ENCODE measurements around the gene HMCN1. TPM values are rescaled to one million over a fixed set of nuclear protein-coding genes. Genes with fewer than 3 reads are reported as not detected.

Gene HMCN1
- total and polyA plus RNA-seq, 4 donors: 3.2 to 149 (median 15.4) TPM

DNA sequence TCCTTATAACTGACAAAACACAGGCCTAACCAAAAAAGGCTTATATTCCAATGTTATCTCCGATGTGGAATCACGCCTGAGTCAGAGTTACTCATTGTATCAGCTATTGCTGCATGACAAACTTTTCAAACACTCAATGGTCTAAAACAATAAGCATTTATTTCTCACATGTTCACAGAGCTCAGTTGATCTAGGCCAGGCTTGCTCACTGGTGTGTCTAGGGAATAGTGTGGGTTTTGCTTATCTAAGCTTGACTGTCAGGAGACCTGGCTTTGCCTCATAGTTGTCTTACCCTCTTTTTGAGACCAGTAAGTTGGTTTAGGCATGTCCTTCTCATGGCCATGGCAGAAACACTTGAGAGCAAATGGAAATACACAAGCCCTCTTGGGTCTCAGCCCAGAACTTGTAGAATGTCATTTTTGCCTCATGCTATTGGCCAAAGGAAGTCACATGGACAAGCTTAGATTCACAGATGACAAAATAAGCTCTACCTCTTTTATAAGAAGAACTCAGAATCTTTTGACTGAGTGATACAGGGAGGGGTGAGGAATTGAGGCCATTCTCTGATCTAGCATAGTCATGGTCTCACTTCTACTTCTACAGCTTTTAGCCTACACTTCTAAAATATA is 130.8 kb downstream of the HMCN1 start:
- TF ChIP-seq, protein P1, sequence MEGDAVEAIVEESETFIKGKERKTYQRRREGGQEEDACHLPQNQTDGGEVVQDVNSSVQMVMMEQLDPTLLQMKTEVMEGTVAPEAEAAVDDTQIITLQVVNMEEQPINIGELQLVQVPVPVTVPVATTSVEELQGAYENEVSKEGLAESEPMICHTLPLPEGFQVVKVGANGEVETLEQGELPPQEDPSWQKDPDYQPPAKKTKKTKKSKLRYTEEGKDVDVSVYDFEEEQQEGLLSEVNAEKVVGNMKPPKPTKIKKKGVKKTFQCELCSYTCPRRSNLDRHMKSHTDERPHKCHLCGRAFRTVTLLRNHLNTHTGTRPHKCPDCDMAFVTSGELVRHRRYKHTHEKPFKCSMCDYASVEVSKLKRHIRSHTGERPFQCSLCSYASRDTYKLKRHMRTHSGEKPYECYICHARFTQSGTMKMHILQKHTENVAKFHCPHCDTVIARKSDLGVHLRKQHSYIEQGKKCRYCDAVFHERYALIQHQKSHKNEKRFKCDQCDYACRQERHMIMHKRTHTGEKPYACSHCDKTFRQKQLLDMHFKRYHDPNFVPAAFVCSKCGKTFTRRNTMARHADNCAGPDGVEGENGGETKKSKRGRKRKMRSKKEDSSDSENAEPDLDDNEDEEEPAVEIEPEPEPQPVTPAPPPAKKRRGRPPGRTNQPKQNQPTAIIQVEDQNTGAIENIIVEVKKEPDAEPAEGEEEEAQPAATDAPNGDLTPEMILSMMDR (IDR thresholded peaks at IDR 0.05; ENCODE audit: control extremely low read depth, extremely low read depth): no peak
- DNase-seq (no peak), ATAC-seq (ENCODE audit: insufficient read depth, low FRiP score) (no peak)
- H3K9me3 ChIP-seq (ENCODE audit: control insufficient read depth in 4 of 4, insufficient read depth in 3 of 4, low read length in 3 of 4): no peaks in the 10 kb centered on the region
- H3K4me1 ChIP-seq (ENCODE audit: control insufficient read depth in 5 of 5, insufficient read depth in 5 of 5, low read length in 5 of 5): no peaks in the 10 kb centered on the region
- no peak overlapping the region for H3K9ac ChIP-seq (ENCODE audit: insufficient read depth in 1 of 2, low read length in 2 of 2)
- H3K36me3 ChIP-seq (ENCODE audit: control insufficient read depth in 4 of 4, insufficient read depth in 4 of 4, low read length in 4 of 4): peaks cover 0 to 3% (median 0%) of the 10 kb centered on the region in 4 donors
- no peak overlapping the region for H3K27ac ChIP-seq (ENCODE audit: low read depth in 1 of 2, low read length in 1 of 2)
- WGBS, 2 donors: 95 to 100% methylated on average over 2 of the region's 2 CpGs
- H3K27me3 ChIP-seq (ENCODE audit: control insufficient read depth in 3 of 3, insufficient read depth in 3 of 3, low read length in 2 of 3): no peaks in the 10 kb centered on the region
- no peak overlapping the region for H3K4me3 ChIP-seq

DNA sequence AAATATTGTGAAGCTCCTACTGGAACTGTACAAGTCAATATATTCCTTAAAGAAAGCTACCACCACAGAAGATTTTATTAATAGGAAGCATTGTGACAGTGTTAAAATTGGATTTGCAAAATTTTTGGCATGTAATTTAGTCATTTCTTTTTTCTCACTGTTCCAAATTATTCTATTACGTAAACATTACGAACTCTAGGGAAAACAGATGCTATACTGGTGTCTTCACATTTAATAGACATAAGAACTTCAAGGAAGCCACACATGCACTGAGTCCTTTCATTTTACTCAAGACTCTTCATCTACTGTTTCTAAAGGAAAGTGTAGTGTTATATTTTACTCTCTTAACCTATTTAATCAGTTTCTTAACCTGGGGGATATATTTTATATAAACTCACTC is 135.4 kb downstream of the HMCN1 start:
- no peak overlapping the region for H3K4me3 ChIP-seq
- H3K27me3 ChIP-seq (ENCODE audit: control insufficient read depth in 3 of 3, insufficient read depth in 3 of 3, low read length in 2 of 3): no peaks in the 10 kb centered on the region
- H3K9ac ChIP-seq (ENCODE audit: insufficient read depth in 1 of 2, low read length in 2 of 2): no peak overlapping the region
- no peak overlapping the region for H3K27ac ChIP-seq (ENCODE audit: low read depth in 1 of 2, low read length in 1 of 2)
- H3K9me3 ChIP-seq (ENCODE audit: control insufficient read depth in 4 of 4, insufficient read depth in 3 of 4, low read length in 3 of 4): no peaks in the 10 kb centered on the region
- no peaks in the 10 kb centered on the region for H3K4me1 ChIP-seq (ENCODE audit: control insufficient read depth in 5 of 5, insufficient read depth in 5 of 5, low read length in 5 of 5)
- H3K36me3 ChIP-seq (ENCODE audit: control insufficient read depth in 4 of 4, insufficient read depth in 4 of 4, low read length in 4 of 4): peaks cover 0 to 3% (median 0%) of the 10 kb centered on the region in 4 donors
- ATAC-seq (ENCODE audit: insufficient read depth, low FRiP score) (no peak), DNase-seq (peak in 1 of 3 donors; percentile 19)
- WGBS, 2 donors: 63 to 78% methylated on average over 2 of the region's 2 CpGs
- TF ChIP-seq, protein P1 (IDR thresholded peaks at IDR 0.05; ENCODE audit: control extremely low read depth, extremely low read depth): no peak

DNA sequence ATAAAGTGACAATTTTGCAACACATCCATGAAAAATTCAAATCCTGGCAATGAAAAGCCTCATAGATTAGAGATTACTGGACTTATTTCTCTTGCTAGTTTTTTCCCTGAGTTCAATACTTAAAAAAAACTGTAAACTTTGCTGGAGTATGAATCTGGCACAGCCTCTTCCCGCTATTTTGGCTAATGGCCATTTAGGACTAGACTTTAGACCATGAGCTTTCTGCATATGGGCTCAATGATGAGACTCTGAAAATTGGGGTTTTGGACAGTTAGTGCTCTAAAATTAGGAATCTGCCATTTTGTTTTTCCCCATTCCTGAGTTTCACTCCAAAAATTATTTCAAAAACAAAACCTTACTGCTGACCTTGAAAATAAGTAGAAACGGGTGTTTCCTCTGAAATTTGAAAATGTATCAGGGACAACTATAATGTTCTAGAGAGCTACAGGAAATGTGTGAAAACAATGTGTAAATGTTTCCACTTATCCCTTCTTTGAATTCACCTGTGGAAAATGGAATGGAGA is 137.5 kb downstream of the HMCN1 start:
- H3K9me3 ChIP-seq (ENCODE audit: control insufficient read depth in 4 of 4, insufficient read depth in 3 of 4, low read length in 3 of 4): no peaks in the 10 kb centered on the region
- H3K36me3 ChIP-seq (ENCODE audit: control insufficient read depth in 4 of 4, insufficient read depth in 4 of 4, low read length in 4 of 4): peaks cover 0 to 3% (median 0%) of the 10 kb centered on the region in 4 donors
- 85 to 97% methylated on average over 2 of the region's 2 CpGs for WGBS, 2 donors
- TF ChIP-seq, protein P1 (IDR thresholded peaks at IDR 0.05; ENCODE audit: control extremely low read depth, extremely low read depth): no peak
- H3K9ac ChIP-seq (ENCODE audit: insufficient read depth in 1 of 2, low read length in 2 of 2): no peak overlapping the region
- ATAC-seq (ENCODE audit: insufficient read depth, low FRiP score): no peak
- DNase-seq: no peak
- no peak overlapping the region for H3K4me3 ChIP-seq
- H3K4me1 ChIP-seq (ENCODE audit: control insufficient read depth in 5 of 5, insufficient read depth in 5 of 5, low read length in 5 of 5): no peaks in the 10 kb centered on the region
- H3K27ac ChIP-seq (ENCODE audit: low read depth in 1 of 2, low read length in 1 of 2): no peak overlapping the region
- H3K27me3 ChIP-seq (ENCODE audit: control insufficient read depth in 3 of 3, insufficient read depth in 3 of 3, low read length in 2 of 3): no peaks in the 10 kb centered on the region

All from lung (tissue), 12 donors.